ENCODE measurements around the gene MARCHF3.
A peak's percentile ranks its signal among the peaks of the same experiment; 100 is the strongest.
"Not testable (repeated sequence)": the region's sequence is repeated elsewhere in the genome, so short reads cannot be mapped to it uniquely, and the experiment has no call there.

The MARCHF3 gene

DNA sequence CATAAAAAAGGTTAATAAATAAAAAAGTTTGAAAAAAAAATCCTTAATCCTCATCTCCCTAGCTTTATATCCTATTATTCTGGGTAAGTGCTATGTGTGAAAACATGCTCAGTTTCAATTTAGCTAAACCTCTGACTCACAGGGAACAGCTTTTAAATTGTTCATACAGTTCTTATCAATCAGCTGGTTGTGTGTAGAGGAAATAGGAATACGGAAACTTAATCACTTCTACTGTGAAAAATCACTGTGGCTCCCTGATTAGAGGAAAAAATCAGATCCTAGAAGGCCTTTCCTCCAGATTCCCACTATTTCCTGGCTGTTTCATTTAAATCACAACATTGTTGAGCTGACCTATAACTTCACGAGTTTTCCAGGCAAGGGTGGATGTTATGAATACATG, 120.5 kb downstream of the MARCHF3 start:
- H4K20me1 ChIP-seq, result no peaks in the 10 kb centered on the region
- H3K9me3 ChIP-seq (replicated peaks in 1 of 11), result peaks cover 26 to 48% (median 42%) of the 10 kb centered on the region in 11 experiments
- H3K9ac ChIP-seq, result no peak overlapping the region
- H3K36me3 ChIP-seq, result peaks cover 2 to 53% (median 41%) of the 10 kb centered on the region in 11 experiments; a peak in 21 of 22 replicates
- H3K4me1 ChIP-seq, result peaks cover 17 to 22% (median 20%) of the 10 kb centered on the region in 10 experiments
- no peak for TF ChIP-seq Cebpa-rat (IDR thresholded peaks at IDR 0.05)
- no peak overlapping the region for H3K4me2 ChIP-seq
- no peak overlapping the region for H3K27ac ChIP-seq
- H3K4me3 ChIP-seq, result no peak overlapping the region; a peak in 1 of 20 replicates
- H3K27me3 ChIP-seq, result no peaks in the 10 kb centered on the region

- H3K36me3 ChIP-seq, result peaks cover 0 to 46% (median 40%) of the 10 kb centered on the region in 11 experiments; a peak in 19 of 22 replicates
- not testable (repeated sequence) for H3K4me1 ChIP-seq, H3K27ac ChIP-seq, H3K4me3 ChIP-seq, H4K20me1 ChIP-seq, H3K9ac ChIP-seq, H3K4me2 ChIP-seq, H3K27me3 ChIP-seq
- H3K9me3 ChIP-seq (replicated peaks in 1 of 11), result peaks cover 6 to 27% (median 15%) of the 10 kb centered on the region in 11 experiments
These were observed 126.0 kb downstream of the MARCHF3 start for GRCh38 chr5:126904407-126904806.

DNA sequence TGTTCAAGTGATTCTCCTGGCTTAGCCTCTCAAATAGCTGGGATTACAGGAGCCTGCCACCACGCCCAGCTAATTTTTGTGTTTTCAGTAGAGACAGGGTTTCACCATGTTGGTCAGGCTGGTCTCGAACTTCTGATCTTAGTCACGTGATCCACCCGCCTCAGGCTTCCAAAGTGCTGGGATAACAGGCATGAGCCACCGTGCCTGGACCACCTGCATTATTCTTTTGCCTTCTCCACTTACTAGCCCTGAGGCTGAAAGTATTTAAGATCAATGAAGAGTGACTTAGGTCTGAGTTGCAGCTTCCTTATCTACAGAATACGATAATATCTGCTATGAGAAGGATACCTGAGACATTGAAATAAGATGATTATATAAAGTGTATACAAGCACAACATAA, 129.6 kb downstream of the MARCHF3 start:
- H3K36me3 ChIP-seq, result peaks cover 0 to 77% (median 66%) of the 10 kb centered on the region in 11 experiments; a peak in 19 of 22 replicates
- no peaks in the 10 kb centered on the region for H3K4me1 ChIP-seq
- TF ChIP-seq Cebpa-rat (IDR thresholded peaks at IDR 0.05), result no peak
- no peak overlapping the region for H3K27ac ChIP-seq
- no peaks in the 10 kb centered on the region for H3K27me3 ChIP-seq
- no peak overlapping the region for H3K4me3 ChIP-seq
- H3K4me2 ChIP-seq, result no peak overlapping the region
- H3K9ac ChIP-seq, result no peak overlapping the region
- H3K9me3 ChIP-seq (replicated peaks in 1 of 11), result peaks cover 11 to 34% (median 24%) of the 10 kb centered on the region in 11 experiments
- H4K20me1 ChIP-seq, result no peaks in the 10 kb centered on the region

GRCh38 chr5:126899476-126899875, 130.9 kb downstream of the MARCHF3 start:
- Histone ChIP-seq H3K27me3 (no peaks in the 10 kb centered on the region), H3K36me3 (peaks cover 0 to 81% (median 68%) of the 10 kb centered on the region in 11 experiments; a peak in 19 of 22 replicates), H3K4me1 (no peaks in the 10 kb centered on the region), H4K20me1 (no peaks in the 10 kb centered on the region), H3K27ac (no peak overlapping the region), H3K4me3 (no peak overlapping the region), H3K9ac (no peak overlapping the region), H3K4me2 (no peak overlapping the region), H3K9me3 (replicated peaks in 1 of 11) (peaks cover 13 to 45% (median 32%) of the 10 kb centered on the region in 11 experiments)
- TF ChIP-seq Cebpa-rat (IDR thresholded peaks at IDR 0.05), result no peak

GRCh38 chr5:126897851-126898630, 132.3 kb downstream of the MARCHF3 start:
- no peak overlapping the region for H3K4me2 ChIP-seq
- H3K4me1 ChIP-seq, result no peaks in the 10 kb centered on the region
- no peaks in the 10 kb centered on the region for H3K27me3 ChIP-seq
- peaks cover 0 to 76% (median 62%) of the 10 kb centered on the region in 11 experiments; a peak in 19 of 22 replicates for H3K36me3 ChIP-seq
- H3K4me3 ChIP-seq, result no peak overlapping the region
- TF ChIP-seq Cebpa-rat (IDR thresholded peaks at IDR 0.05), result no peak
- H3K9ac ChIP-seq, result no peak overlapping the region
- H4K20me1 ChIP-seq, result no peaks in the 10 kb centered on the region
- H3K27ac ChIP-seq, result no peak overlapping the region
- H3K9me3 ChIP-seq (replicated peaks in 1 of 11), result peaks cover 13 to 47% (median 34%) of the 10 kb centered on the region in 11 experiments

DNA sequence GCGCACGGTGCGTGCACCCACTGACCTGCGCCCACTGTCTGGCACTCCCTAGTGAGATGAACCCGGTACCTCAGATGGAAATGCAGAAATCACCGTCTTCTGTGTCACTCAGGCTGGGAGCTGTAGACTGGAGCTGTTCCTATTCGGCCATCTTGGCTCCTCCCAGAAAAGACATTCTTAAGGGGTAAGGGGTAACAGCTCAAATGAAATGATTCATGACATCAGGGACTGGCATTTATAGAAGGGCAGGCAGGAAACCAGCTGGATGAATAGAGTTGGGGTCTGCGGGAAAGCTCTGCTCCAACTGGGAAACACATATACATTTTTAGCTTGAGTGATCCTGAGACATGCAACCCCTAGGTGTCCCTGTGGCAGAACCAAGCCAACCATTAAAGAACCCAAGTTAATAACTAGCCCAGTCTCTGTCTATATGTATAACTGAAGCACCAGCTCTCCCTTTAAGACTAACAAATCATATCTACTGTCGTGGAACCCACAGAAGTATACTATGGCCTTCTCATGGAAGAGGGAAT, 134.1 kb downstream of the MARCHF3 start:
- Histone ChIP-seq H3K4me1 (no peaks in the 10 kb centered on the region), H3K4me3 (no peak overlapping the region)
- TF ChIP-seq Cebpa-rat (IDR thresholded peaks at IDR 0.05), result no peak

DNA sequence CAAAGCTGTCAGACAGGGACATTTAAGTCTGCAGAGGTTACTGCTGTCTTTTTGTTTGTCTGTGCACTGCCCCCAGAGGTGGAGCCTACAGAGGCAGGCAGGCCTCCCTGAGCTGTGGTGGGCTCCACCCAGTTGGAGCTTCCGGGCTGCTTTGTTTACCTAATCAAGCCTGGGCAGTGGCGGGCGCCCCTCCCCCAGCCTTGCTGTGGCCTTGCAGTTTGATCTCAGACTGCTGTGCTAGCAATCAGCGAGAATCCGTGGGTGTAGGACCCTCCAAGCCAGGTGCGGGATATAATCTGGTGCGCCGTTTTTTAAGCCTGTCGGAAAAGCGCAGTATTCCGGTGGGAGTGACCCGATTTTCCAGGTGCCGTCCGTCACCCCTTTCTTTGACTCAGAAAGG, 134.6 kb downstream of the MARCHF3 start:
- Histone ChIP-seq H3K9me3 (replicated peaks in 1 of 11) (peaks cover 13 to 47% (median 34%) of the 10 kb centered on the region in 11 experiments), H3K36me3 (peaks cover 0 to 53% (median 49%) of the 10 kb centered on the region in 11 experiments; a peak in 19 of 22 replicates)
- H3K27ac ChIP-seq, H3K9ac ChIP-seq, H4K20me1 ChIP-seq, H3K4me3 ChIP-seq, H3K27me3 ChIP-seq, H3K4me1 ChIP-seq, H3K4me2 ChIP-seq: not testable (repeated sequence)

More for the DNA sequence above, 134.1 kb downstream of the MARCHF3 start:
- Histone ChIP-seq H3K27me3 (no peaks in the 10 kb centered on the region), H3K27ac (no peak overlapping the region), H4K20me1 (no peaks in the 10 kb centered on the region), H3K9ac (no peak overlapping the region), H3K4me2 (no peak overlapping the region), H3K9me3 (replicated peaks in 1 of 11) (peaks cover 13 to 47% (median 34%) of the 10 kb centered on the region in 11 experiments), H3K36me3 (peaks cover 0 to 59% (median 54%) of the 10 kb centered on the region in 11 experiments; a peak in 19 of 22 replicates)

DNA sequence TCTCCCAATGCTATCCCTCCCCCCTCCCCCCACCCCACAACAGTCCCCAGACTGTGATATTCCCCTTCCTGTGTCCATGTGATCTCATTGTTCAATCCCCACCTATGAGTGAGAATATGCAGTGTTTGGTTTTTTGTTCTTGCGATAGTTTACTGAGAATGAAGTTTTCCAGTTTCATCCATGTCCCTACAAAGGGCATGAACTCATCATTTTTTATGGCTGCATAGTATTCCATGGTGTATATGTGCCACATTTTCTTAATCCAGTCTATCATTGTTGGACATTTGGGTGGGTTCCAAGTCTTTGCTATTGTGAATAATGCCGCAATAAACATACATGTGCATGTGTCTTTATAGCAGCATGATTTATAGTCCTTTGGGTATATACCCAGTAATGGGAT, 139.9 kb downstream of the MARCHF3 start:
- H3K36me3 ChIP-seq, result peaks cover 0 to 14% (median 3%) of the 10 kb centered on the region in 11 experiments; a peak in 6 of 22 replicates
- H3K9me3 ChIP-seq (replicated peaks in 1 of 11), result peaks cover 0 to 14% (median 9%) of the 10 kb centered on the region in 11 experiments; a peak in 10 of 22 replicates
- H3K9ac ChIP-seq, H3K4me3 ChIP-seq, H3K27ac ChIP-seq, H4K20me1 ChIP-seq, H3K27me3 ChIP-seq, H3K4me2 ChIP-seq: not testable (repeated sequence)
- H3K4me1 ChIP-seq, result peaks cover 0 to 13% (median 0%) of the 10 kb centered on the region in 10 experiments; a peak in 5 of 20 replicates

DNA sequence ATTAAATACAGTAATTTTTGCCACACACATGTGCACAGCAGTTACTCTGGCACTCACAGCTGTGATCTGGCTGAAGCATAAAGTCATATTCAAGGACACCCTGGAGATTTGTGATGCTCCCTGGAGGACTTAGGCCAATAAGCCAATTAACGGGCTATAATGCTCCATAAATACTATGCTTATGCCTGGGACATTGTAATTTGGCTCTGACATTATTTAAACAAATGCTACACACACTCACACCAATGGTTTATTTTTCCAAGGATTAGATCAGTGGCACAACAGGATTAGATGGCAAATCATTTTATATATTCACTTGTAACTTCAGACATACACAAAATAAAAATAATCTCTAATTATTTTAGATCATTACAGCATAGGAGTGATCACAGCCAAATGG, 142.2 kb downstream of the MARCHF3 start:
- Histone ChIP-seq H3K27ac (no peak overlapping the region), H3K36me3 (peaks cover 0 to 14% (median 3%) of the 10 kb centered on the region in 11 experiments; a peak in 7 of 22 replicates), H3K4me1 (peaks cover 0 to 29% (median 11%) of the 10 kb centered on the region in 10 experiments; a peak in 12 of 20 replicates), H3K9ac (no peak overlapping the region), H3K27me3 (no peaks in the 10 kb centered on the region), H3K4me2 (peak overlapping the region in 1 of 11 experiments; percentile 30; a peak in 2 of 22 replicates), H3K4me3 (no peak overlapping the region), H4K20me1 (no peaks in the 10 kb centered on the region), H3K9me3 (replicated peaks in 1 of 11) (peaks cover 0 to 3% (median 0%) of the 10 kb centered on the region in 11 experiments; a peak in 2 of 22 replicates)
- TF ChIP-seq Cebpa-rat (IDR thresholded peaks at IDR 0.05), result no peak

All from BLaER1 treated with 17β-estradiol and CSF1 and Interleukin-3, amounts not matched to agents 10 nM and 100 nM (cell line).